GM23248 (cell line): ENCODE data around the gene NR2F6.

Source experiments
- EZH2 ChIP-seq: fragments of 200-600 bp; sonication (generic); IDR thresholded peaks from 2 replicates; pipeline ENCODE4 v1.6.1; 2018; ENCODE audit warnings: antibody characterized with exemption, mild to moderate bottlenecking; ENCODE audit not compliant: insufficient read depth, poor library complexity, severe bottlenecking
- EZH2phosphoT487 ChIP-seq: fragments of 200-600 bp; sonication (generic); IDR thresholded peaks from 2 replicates; pipeline ENCODE4 v1.6.1; 2018; ENCODE audit warnings: antibody characterized with exemption, moderate library complexity, mild to moderate bottlenecking, low read depth; ENCODE audit not compliant: insufficient read depth

GRCh38 chr19:17259118-17259780 is 13.5 kb upstream of the NR2F6 start:
- TF ChIP-seq EZH2, result no peak
- no peak for TF ChIP-seq EZH2phosphoT487
